Left renal pelvis (tissue), 4 donors: ENCODE data around the gene SREK1IP1. TPM values are rescaled to one million over a fixed set of nuclear protein-coding genes. Genes with fewer than 3 reads are reported as not detected.

ENCODE experiments used
- DNase-seq, 4 donors: peaks; one replicate each; pipeline ENCODE4 v3.0.0-alpha.2; 2013; ENCODE audit warnings: low read depth in 4 of 4, low spot score in 3 of 4
- polyA plus RNA-seq, 4 donors: library from polyadenylated mRNA; unstranded; fragments of 120-200 nt; gene quantifications; one replicate each; pipeline ENCODE4 v1.2.1, GENCODE V29; 2013; ENCODE audit not compliant: insufficient read length in 4 of 4

SREK1IP1 gene
- polyA plus RNA-seq, 4 donors, result 16.1 to 25.7 (median 22.7) TPM

DNA sequence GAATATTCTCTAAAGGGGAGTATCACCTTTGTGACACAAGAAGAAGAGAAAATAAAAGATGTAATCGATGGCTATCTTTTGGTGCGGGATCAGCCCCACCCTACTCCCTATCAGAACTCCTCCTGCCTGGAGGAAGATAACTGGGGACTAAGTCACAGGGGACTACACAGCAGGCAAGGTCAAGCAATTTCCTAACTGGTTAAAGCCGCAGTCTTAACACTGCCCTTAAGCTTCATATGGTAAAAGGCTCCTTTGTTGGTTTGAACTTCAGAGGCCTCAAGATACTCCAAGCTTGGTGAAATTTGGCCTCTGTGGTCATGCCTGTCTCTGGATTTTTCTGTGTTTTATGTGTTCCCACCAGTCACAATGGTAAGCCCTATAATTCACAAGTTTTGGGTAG, 79.5 kb downstream of the SREK1IP1 start:
- DNase-seq, result no peak

DNA sequence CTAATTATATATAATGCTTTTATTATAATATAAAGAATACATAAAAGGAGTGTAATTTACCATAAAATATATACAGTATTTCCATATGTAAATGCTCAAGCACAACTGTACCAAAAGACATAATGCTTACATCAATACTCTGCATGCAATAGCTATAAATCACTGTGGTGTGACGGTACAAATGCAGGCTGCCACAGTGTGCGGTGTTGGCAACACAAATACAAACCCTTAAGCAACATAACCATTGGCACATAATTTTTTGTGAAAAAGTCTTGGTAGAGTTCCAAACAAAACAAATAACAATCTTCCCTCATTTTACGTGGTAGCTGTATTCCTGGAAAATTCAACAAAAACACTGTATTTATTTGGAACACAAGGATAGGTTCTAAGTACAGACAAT, 80.1 kb downstream of the SREK1IP1 start:
- no peak for DNase-seq

DNA sequence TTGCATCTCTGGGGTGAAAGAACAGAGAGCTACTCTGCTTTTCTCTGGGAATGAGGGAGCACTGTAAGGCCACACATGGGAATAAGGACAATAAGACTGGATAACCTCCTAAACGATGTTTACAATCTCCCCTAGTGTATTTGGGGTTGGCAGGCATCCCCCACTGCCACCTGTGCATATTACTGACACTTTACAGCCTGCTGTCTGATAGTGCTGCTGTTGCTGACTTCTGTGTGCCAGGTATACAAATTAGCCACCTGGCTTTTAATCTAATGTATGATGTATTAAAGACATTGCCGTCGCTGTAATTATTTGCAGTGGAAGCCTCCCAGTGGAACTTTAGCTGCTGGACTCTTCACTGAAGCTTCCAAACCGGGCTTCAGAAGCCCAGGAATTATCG, 82.6 kb downstream of the SREK1IP1 start:
- no peak for DNase-seq

DNA sequence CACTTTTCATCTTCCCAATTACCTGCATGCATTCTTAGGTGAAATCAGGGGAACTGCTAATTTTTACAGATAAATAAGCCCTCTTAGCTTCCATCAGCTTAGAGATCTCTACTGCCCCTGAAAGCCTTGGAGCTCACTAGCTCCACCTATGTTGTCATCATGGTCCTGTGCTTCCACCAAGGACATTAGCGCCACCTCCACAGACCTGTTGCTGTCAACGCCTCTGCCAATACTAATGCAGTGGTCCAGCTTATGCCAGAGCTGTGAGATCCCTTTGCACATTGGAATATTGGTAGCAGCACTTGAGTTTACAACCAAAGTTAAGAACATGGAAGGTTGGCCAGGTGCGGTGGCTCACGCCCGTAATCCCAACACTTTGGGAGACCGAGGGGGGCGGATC, 85.9 kb downstream of the SREK1IP1 start:
- DNase-seq, result no peak

DNA sequence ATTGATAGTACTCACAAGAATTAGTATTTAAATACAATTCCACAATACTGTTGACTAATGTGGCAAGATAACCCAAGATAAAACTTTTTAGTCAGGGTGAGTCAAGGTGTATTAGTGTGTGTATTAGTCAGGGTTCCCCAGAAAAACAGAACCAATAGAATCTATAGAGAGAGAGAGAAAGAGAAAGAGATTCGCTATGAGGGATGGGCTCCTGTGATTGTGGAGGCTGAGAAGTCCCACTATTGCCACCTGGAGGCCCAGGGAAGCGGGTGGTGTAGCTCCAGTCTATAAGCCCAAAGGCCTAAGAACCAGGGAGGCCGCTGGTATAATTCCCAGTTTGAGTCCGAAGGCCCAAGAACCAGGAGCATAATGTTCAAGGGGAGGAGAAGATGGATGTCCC, 88.2 kb downstream of the SREK1IP1 start:
- DNase-seq, result no peak

DNA sequence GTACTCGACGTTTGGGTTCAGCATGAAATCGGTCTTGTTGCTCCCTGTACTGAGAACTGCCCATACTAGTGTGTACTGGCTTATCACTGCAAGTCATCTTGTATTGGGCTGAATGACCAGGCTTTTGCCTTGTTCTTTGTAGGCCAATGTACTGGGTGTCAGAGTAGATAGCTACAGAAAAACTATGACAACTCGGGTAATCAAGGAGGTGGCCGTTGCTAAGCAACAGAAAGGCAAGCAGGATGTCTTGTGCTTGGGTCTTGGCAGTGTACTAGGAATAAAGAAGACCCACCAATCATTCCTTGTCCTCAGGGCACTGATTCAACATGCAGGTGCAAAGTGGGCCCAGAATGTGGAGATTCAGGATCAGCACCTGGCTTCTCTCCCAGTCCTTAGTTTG, 90.1 kb downstream of the SREK1IP1 start:
- no peak for DNase-seq

DNA sequence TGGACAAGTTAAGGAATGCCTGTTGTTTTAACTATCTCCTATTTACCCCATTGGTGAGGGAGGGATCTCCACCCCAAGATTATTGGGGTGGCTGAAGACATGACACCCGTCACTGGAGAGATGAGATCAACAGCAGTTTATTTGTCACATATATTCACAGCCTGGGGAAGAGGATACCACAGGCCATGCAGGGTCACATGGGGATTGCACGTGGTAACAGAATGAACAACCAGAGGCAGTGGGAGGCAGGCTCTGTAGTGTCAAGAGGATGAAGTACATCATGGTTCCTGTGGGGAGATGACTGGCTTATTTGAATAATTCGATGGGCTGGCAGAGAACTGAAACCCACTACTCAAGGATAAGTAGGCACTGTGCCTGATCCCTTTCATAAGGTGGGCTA, 96.8 kb downstream of the SREK1IP1 start:
- DNase-seq, result no peak

DNA sequence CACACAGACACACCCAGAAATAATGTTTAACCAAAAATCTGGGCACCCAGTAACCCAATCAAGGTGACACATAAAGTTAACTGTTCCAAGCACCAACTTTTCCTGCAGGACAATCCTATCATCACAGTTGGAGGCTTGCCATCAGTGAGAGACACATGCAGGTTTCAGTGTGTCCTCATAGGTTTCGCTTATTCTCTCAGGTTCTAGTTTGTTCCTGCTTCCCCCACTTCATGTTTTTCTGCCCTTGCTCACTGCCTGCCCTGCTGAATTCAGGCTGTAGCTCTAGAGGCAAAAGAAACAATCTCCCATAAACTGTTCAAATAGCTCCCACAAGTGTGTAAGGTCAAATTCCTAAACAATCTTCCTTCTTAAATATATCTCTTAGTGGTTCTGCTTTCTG, 98.2 kb downstream of the SREK1IP1 start:
- DNase-seq, result no peak

Other genes starting within 250 kb of the SREK1IP1 start
- under 1 TPM in 1 of 4 donors, not detected in 3; 0.34 TPM for gene SHISAL2B, start 78.2 kb downstream of the SREK1IP1 start, polyA plus RNA-seq
- 10 to 100 TPM; 33.1 to 46.9 (median 37.6) TPM for gene CWC27, start 239 bp upstream of the SREK1IP1 start, polyA plus RNA-seq